ENCODE results near the gene ABHD5. TPM values are rescaled to one million over a fixed set of nuclear protein-coding genes. Genes with fewer than 3 reads are reported as not detected.

Gene ABHD5
- total RNA-seq, 1 donor from 2014 or later, result 13.2 TPM

DNA sequence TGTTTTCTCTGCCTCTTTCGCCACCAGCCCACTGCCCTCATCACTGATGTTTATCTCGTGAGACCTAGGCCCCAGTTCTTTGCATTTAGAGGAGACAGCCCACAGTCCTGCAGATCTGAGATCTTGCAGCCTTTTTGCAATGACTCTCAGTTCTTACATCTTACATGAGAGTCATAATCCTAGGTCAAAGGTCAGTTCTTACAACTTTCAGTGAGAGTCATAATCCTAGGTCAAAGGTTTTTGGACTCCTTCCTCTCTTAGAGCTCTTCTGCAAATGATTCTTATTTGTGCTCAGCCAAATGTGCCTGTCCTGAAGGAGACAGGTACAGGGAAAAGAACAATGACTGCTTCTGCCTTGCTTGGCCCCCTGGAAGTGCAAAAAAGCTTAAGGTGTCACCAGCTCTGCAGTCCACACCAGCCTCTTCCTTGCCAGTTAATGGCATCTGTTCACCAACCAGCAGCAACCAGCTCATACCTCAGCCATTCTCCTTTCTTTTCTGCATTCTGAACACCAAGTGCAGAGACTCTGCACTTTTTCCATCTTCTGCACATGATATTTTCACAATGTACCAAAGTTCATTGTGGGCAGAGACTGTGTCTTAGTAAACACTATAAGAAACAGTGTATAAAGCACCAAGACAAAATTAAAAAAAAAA, 67.1 kb downstream of the ABHD5 start:
- no peak for DNase-seq (ENCODE audit: extremely low spot score, unreplicated experiment)
- Mint-ChIP-seq H3K4me1 (ENCODE audit: unreplicated experiment) (no peaks in the 10 kb centered on the region), H3K4me3 (no peak overlapping the region), H3K9me3 (no peaks in the 10 kb centered on the region), H3K27ac (no peak overlapping the region), H3K27me3 (peaks cover 11% of the 10 kb centered on the region), H3K36me3 (no peaks in the 10 kb centered on the region)
- TF ChIP-seq, protein P1, sequence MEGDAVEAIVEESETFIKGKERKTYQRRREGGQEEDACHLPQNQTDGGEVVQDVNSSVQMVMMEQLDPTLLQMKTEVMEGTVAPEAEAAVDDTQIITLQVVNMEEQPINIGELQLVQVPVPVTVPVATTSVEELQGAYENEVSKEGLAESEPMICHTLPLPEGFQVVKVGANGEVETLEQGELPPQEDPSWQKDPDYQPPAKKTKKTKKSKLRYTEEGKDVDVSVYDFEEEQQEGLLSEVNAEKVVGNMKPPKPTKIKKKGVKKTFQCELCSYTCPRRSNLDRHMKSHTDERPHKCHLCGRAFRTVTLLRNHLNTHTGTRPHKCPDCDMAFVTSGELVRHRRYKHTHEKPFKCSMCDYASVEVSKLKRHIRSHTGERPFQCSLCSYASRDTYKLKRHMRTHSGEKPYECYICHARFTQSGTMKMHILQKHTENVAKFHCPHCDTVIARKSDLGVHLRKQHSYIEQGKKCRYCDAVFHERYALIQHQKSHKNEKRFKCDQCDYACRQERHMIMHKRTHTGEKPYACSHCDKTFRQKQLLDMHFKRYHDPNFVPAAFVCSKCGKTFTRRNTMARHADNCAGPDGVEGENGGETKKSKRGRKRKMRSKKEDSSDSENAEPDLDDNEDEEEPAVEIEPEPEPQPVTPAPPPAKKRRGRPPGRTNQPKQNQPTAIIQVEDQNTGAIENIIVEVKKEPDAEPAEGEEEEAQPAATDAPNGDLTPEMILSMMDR (conservative IDR thresholded peaks at IDR 0.05), result no peak

DNA sequence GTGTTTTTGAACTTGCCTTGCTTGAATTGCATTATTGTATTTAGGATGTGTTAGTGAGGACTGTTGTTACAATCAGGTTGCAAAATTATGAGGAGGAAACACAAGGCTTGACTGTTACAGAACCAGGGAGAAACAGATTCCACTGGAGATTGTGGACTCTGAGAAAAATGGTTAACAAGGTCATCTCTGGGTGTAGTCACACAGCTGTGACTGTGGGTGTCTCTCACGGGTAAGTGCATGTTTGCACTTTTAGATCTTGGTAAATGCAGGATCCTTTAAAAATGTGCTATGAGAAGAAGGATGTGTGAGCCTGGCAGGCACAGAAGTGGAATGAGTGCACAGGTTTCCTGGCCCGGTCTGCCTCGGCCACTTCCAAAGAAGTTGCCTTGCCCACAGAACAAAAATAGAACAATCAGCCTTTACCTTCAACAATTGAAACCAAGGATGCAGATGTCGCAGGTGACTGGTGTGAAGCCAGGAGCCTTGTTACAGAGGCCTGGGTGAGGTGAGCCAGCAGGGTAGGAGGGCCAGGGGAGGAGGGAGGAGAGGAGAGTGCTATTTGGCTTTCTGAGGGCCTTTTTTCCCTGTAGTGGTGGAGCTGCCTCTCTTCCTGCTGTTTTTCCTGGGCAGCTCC, 68.0 kb downstream of the ABHD5 start:
- DNase-seq (ENCODE audit: extremely low spot score, unreplicated experiment), result no peak
- H3K36me3 Mint-ChIP-seq, result no peaks in the 10 kb centered on the region
- TF ChIP-seq, protein P1 (conservative IDR thresholded peaks at IDR 0.05), result no peak
- H3K27me3 Mint-ChIP-seq, result peaks cover 11% of the 10 kb centered on the region
- no peaks in the 10 kb centered on the region for H3K4me1 Mint-ChIP-seq (ENCODE audit: unreplicated experiment)
- no peak overlapping the region for H3K27ac Mint-ChIP-seq
- no peaks in the 10 kb centered on the region for H3K9me3 Mint-ChIP-seq
- H3K4me3 Mint-ChIP-seq, result no peak overlapping the region

DNA sequence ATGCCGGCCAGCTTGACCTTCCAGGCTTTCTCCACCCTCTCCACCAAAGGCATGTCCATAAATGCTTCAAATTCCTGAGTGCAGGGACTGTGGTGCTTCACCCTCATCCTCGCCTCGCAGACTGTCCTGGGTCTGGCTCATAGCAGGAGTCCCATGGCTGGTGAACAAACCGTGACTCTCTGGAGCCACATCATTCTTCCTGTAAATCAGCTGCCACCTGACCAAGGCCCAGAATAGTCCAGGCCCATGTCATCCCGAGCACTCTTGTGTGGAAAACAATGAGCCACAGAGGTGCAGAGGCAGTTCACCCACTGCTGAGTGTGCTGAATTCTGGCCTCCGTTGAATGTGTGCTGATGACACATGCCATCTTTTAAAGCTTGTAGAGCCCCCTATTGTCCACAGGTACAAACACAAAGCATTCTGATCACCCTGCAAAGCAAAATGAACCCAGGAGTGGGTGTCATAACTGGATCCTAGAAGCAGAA, 68.6 kb downstream of the ABHD5 start:
- Mint-ChIP-seq H3K4me3 (no peak overlapping the region), H3K27me3 (peaks cover 11% of the 10 kb centered on the region), H3K36me3 (no peaks in the 10 kb centered on the region), H3K9me3 (no peaks in the 10 kb centered on the region), H3K4me1 (ENCODE audit: unreplicated experiment) (no peaks in the 10 kb centered on the region), H3K27ac (no peak overlapping the region)
- TF ChIP-seq, protein P1 (conservative IDR thresholded peaks at IDR 0.05), result no peak
- no peak for DNase-seq (ENCODE audit: extremely low spot score, unreplicated experiment)

DNA sequence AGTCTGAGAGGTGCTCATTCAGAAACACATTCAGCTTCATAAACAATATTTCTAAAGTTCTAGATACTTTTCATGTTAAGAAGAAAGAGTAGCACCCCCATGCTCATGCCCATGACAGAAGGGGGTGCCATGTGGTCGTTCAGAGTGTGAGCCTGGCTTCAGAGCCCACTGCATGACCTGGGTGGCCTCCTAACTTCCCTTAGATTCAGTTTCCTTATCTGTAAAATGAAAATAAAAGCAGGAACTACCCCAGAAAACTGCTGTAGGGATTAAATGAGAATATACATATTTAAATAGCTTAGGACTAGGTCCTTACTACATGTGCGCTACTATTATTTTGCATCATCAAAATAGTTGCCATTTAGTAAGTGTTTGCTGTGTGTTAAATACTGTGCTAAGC, 69.2 kb downstream of the ABHD5 start:
- Mint-ChIP-seq H3K36me3 (no peaks in the 10 kb centered on the region), H3K27me3 (peaks cover 11% of the 10 kb centered on the region), H3K4me1 (ENCODE audit: unreplicated experiment) (no peaks in the 10 kb centered on the region), H3K4me3 (no peak overlapping the region), H3K27ac (no peak overlapping the region), H3K9me3 (no peaks in the 10 kb centered on the region)
- TF ChIP-seq, protein P1 (conservative IDR thresholded peaks at IDR 0.05), result no peak
- no peak for DNase-seq (ENCODE audit: extremely low spot score, unreplicated experiment)

DNA sequence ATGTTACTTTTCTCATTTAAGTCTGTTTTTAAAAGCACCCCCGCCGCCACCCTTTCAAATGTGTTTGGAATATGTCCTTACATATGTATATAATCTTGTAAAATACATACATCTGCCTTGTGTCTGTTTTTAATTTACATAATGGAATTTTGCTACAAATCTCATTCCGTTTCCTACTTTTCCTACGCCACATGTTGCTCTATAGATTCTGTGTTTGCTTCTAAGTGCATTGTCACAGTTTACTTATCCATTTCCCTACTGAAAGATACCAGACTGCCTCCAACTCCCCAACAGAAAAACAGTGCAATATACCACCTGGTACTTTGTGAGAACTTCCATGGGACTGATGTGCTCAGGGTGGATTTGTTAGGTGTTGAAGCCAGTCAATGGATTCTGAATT, 70.2 kb downstream of the ABHD5 start:
- H3K27ac Mint-ChIP-seq, result no peak overlapping the region
- DNase-seq (ENCODE audit: extremely low spot score, unreplicated experiment), result no peak
- no peak overlapping the region for H3K4me3 Mint-ChIP-seq
- no peaks in the 10 kb centered on the region for H3K36me3 Mint-ChIP-seq
- no peaks in the 10 kb centered on the region for H3K4me1 Mint-ChIP-seq (ENCODE audit: unreplicated experiment)
- H3K27me3 Mint-ChIP-seq, result peaks cover 10% of the 10 kb centered on the region
- H3K9me3 Mint-ChIP-seq, result no peaks in the 10 kb centered on the region
- TF ChIP-seq, protein P1 (conservative IDR thresholded peaks at IDR 0.05), result no peak
